A549 treated with Hydrocortisone at 1 μM for 4 hours (cell line): Measurements from ENCODE around the gene RXYLT1. TPM values are rescaled to one million over a fixed set of nuclear protein-coding genes. Genes with fewer than 3 reads are reported as not detected.

Source experiments
- total RNA-seq: library from RNA; stranded (reverse); fragments of 200-300 nt; extraction: Qiagen RNA extraction; gene quantifications from 5 replicates; pipeline ENCODE4 v1.2.3, GENCODE V29; 2022

The RXYLT1 gene
- 23.5 to 26.8 TPM (median 25.1 TPM) in 5 replicates for total RNA-seq

DNA sequence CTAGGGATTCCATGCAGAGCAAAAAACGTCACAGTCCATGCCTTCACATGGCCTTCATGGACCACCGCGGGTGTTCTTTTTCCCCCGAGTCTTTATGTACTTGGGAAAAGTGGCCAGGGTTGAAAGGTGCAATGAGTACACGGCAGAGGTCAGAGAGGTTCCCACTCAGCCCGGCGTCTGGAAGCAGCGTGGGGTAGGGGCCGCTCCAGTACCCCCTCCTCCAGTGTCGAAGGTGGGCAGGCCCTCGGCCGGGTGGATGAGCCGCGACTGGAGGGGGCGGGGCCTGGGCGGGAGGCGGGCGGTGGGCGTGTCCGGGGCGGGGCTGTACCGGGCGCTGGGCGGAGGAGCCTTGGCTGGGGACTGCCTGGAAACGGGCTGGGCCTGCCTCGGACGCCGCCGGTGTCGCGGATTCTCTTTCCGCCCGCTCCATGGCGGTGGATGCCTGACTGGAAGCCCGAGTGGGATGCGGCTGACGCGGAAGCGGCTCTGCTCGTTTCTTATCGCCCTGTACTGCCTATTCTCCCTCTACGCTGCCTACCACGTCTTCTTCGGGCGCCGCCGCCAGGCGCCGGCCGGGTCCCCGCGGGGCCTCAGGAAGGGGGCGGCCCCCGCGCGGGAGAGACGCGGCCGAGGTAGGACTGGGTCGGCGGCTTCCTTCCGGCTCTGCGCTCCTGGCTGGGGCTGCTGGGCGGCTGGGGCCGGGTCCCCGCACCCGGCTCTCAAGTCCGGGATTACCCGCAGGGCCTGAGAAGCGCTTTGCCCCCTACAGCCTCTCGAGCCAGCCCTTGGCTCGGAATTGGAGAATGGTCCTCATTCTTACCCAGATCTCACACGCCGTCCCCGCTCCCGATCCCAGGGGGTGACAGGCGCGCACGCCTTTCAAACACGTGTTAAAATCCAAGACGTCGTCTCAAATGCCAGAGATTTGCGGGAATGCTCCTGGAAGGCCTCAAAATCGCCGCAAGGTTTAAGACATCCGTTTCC lies at the start of gene RXYLT1:
Gene RXYLT1, plus strand, starts transcription at position 412 of the 984 bp plus-strand sequence. Its CDS starts 52 bp downstream, at position 464.

GRCh38 chr12:63844391-63845341 lies 65.0 kb downstream of the RXYLT1 start, which contains the start of gene SRGAP1:
Gene SRGAP1, plus strand, starts transcription at chr12:63844700. Its CDS starts 117 bp downstream, at chr12:63844817.

Other genes with a start within 250 kb of the RXYLT1 start
- gene DPY19L2, start 111.4 kb upstream of the RXYLT1 start, total RNA-seq, result 1.5 to 2.8 TPM (median 1.9 TPM) in 5 replicates
- gene SRGAP1, start 64.8 kb downstream of the RXYLT1 start, total RNA-seq, result 9.6 to 12.8 TPM (median 10.2 TPM) in 5 replicates